Adrenal gland (tissue), 12 donors: ENCODE data around the gene PLXNC1. TPM values are rescaled to one million over a fixed set of nuclear protein-coding genes. Genes with fewer than 3 reads are reported as not detected.

Experiments
- DNase-seq, 7 donors: peaks; one replicate each; pipeline ENCODE4 v3.0.0-alpha.2; 2019 to 2020
- H3K27ac ChIP-seq, 5 donors: fragments of 200-600 bp; sonication (generic) in 4 of 5; 1 replicate in 3 of 5; 2 replicates in 2 of 5; pipeline versions ENCODE4 v1.5.1 to v1.8.0; 2016 to 2020; ENCODE audit warnings: mild to moderate bottlenecking in 1 of 5
- H3K27me3 ChIP-seq: fragments of 200-600 bp; 2 replicates; pipeline ENCODE4 v1.8.0; 2021
- H3K36me3 ChIP-seq, 2 donors: fragments of 200-600 bp; replicated peaks in 1 of 2; 1 replicate in 1 of 2; 2 replicates in 1 of 2; pipeline versions ENCODE4 v1.5.1 to v1.8.0; 2018 to 2022
- H3K4me1 ChIP-seq, 2 donors: fragments of 200-600 bp; replicated peaks in 1 of 2; 1 replicate in 1 of 2; 2 replicates in 1 of 2; pipeline versions ENCODE4 v1.5.1 to v1.8.0; 2018 to 2021
- H3K4me3 ChIP-seq, 4 donors: fragments of 200-600 bp; sonication (generic) in 3 of 4; one replicate each; pipeline ENCODE4 v1.5.1; 2016 to 2018
- H3K9me3 ChIP-seq, 3 donors: fragments of 200-600 bp; sonication (generic) in 1 of 3; replicated peaks in 1 of 3; 1 replicate in 2 of 3; 2 replicates in 1 of 3; pipeline versions ENCODE4 v1.5.1 to v1.8.0; 2016 to 2021
- POLR2A ChIP-seq, 2 donors: fragments of 450-650 bp; IDR thresholded peaks; one replicate each; pipeline ENCODE4 v1.6.1; 2017; ENCODE audit warnings: antibody characterized with exemption in 2 of 2, mild to moderate bottlenecking in 2 of 2, moderate library complexity in 1 of 2
- WGBS, 4 donors: extraction: QIAGEN DNeasy Blood & Tissue Kit in 2 of 4; methylation state at CpG; one replicate each; pipeline versions ENCODE4 v1.1.5 to v1.1.7; 2013 to 2017; 5-methylcytosine and 5-hydroxymethylcytosine counted together
- intact Hi-C, 2 donors: fragments of 100-400 bp; cut with DNase I; formaldehyde crosslinking; loops; one replicate each; pipeline versions ENCODE4 v1.14.1 to v1.15.0; 2022 to 2023
- polyA plus RNA-seq, 3 donors: library from polyadenylated mRNA; stranded (reverse); fragments of 200-250 nt in 2 of 3; fragments of 350-450 nt in 1 of 3; fragmentation: Illumina TruSeq in 1 of 3; extraction: RNeasy Lipid Tissue Mini Kit (QIAGEN cat#74804) in 1 of 3; gene quantifications; one replicate each; pipeline ENCODE4 v1.2.3, GENCODE V29; 2013 to 2014
- total RNA-seq, 9 donors: library from RNA; depleted of rRNA in 4 of 9; stranded (reverse); fragments of >200 nt in 4 of 9; fragments of 120-200 nt in 1 of 9; fragmentation: NEBNext Ultra II Directional in 1 of 9; extraction: Animal tissue kit (Norgen Biotek cat#: 25700) in 1 of 9; gene quantifications; one replicate each; pipeline versions ENCODE4 v1.1.0 to v1.2.4, GENCODE V29; 2013 to 2023
- TF ChIP-seq, protein P1 (sequence below), 6 experiments: fragments of 450-650 bp in 4 of 6; fragments of 200-600 bp in 2 of 6; sonication (generic) in 1 of 6; IDR thresholded peaks; 1 replicate in 5 of 6; 2 replicates in 1 of 6; pipeline versions ENCODE4 v1.5.1 to v1.8.0; 2016 to 2021; ENCODE audit warnings: antibody characterized with exemption in 6 of 6, mild to moderate bottlenecking in 2 of 6, moderate library complexity in 1 of 6
- donor health status: healthy with polysubstance abuse.
- donor health status: Bipolar disorder and iron deficiency.
- donor health status: DM: yes; HTN: yes; CAD: no.
- donor health status: DM: no; HTN: no; CAD: no.
- donor health status: DM: no; HTN: no; CAD: no.
- donor health status: DM: yes; HTN: yes; CAD: no.

PLXNC1 gene
- total and polyA plus RNA-seq, 12 donors, result 2.5 to 23.4 (median 12.3) TPM

DNA sequence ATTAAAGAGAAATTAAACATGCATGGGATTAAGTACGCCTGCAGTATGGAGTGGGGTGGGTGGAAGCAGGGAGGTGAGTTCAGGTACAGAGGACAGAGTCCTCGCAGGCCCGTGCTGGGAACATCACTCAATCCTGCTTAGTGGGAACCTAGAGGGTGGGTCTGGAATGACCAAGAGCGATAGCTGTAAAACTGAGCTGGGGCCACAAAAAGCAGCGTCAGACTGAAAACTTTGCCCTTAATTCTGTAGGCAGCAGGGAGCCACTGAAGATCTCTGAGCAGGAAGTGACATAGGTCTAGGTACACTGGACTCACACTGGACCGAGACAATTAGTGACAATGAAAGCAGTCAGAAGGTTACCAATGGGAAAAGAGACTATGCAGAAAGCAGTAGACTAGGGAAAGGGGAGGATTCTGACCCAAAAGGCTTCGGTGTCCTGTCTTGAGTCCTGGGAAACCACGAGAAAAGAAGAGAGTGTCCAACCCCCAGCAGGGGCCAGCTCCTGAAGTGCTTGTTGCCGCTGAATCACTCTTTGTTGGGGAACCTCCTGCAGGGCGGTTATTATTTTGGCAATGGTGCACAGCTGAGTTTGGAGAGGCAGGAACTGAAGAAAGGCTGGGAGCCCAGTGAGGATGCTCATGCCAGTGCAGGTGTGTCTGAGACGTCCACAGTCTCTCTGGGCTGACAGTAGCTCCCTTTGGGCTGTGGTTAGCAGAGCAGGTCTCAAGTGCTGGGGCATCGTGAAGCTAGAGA lies 97.4 kb downstream of the PLXNC1 start:
- H3K27me3 ChIP-seq, result no peaks in the 10 kb centered on the region
- no peaks in the 10 kb centered on the region for H3K4me1 ChIP-seq
- intact Hi-C loops, result no loop called here
- no peak for TF ChIP-seq POLR2A (IDR thresholded peaks at IDR 0.05)
- TF ChIP-seq, protein P1, sequence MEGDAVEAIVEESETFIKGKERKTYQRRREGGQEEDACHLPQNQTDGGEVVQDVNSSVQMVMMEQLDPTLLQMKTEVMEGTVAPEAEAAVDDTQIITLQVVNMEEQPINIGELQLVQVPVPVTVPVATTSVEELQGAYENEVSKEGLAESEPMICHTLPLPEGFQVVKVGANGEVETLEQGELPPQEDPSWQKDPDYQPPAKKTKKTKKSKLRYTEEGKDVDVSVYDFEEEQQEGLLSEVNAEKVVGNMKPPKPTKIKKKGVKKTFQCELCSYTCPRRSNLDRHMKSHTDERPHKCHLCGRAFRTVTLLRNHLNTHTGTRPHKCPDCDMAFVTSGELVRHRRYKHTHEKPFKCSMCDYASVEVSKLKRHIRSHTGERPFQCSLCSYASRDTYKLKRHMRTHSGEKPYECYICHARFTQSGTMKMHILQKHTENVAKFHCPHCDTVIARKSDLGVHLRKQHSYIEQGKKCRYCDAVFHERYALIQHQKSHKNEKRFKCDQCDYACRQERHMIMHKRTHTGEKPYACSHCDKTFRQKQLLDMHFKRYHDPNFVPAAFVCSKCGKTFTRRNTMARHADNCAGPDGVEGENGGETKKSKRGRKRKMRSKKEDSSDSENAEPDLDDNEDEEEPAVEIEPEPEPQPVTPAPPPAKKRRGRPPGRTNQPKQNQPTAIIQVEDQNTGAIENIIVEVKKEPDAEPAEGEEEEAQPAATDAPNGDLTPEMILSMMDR (IDR thresholded peaks at IDR 0.05), result no peak
- H3K9me3 ChIP-seq, result no peaks in the 10 kb centered on the region
- no peak for DNase-seq
- H3K36me3 ChIP-seq, result no peaks in the 10 kb centered on the region
- no peak overlapping the region for H3K4me3 ChIP-seq
- no peak overlapping the region for H3K27ac ChIP-seq
- 82 to 89% (median 83%) methylated on average over 12 of the region's 12 CpGs for WGBS, 4 donors

DNA sequence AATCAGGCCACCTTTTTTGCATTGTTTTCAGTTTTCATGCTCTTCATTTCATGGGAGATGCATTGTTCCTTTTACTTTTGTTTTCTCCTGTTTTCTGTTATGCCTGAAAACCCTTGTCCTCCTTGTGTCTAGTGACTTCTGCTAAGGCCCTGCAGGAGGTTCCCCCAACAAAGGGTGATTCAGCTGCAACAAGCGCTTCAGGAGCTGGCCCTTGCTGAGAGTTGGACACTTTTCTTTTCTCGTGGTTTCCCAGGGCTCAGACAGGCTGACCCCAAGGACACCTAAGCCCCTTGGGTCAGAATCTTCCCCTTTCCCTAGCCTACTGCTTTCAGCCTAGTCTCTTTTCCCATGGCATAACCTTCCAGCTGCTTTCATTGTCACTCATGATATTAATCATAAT lies 98.9 kb downstream of the PLXNC1 start:
- TF ChIP-seq POLR2A (IDR thresholded peaks at IDR 0.05), result no peak
- TF ChIP-seq, protein P1 (IDR thresholded peaks at IDR 0.05), result no peak
- 55 to 67% (median 65%) methylated on average over 2 of the region's 2 CpGs for WGBS, 4 donors
- H3K27me3 ChIP-seq, result no peaks in the 10 kb centered on the region
- H3K27ac ChIP-seq, result no peak overlapping the region
- H3K36me3 ChIP-seq, result no peaks in the 10 kb centered on the region
- DNase-seq, result no peak
- intact Hi-C loops, result no loop called here
- H3K4me3 ChIP-seq, result no peak overlapping the region
- H3K9me3 ChIP-seq, result no peaks in the 10 kb centered on the region
- no peaks in the 10 kb centered on the region for H3K4me1 ChIP-seq

DNA sequence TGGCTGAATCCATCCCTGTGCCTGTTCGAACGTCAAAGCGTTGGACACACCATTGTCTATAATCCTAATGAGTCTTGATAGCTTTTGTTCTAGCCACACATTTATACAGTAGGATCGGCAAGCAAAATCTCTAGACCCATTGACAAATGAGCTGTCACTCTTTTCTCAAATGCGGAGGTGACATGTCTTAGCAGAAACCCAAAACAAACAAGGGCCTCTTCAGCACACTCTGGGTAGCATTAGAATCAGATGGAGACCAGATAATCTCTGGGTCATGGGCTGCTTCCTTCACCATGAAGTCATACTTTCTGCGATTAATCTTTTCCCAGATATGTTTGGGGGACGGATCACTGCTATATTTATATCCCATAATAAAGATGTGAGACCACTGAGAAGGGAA lies 100.2 kb downstream of the PLXNC1 start:
- DNase-seq, result no peak
- no peak for TF ChIP-seq POLR2A (IDR thresholded peaks at IDR 0.05)
- TF ChIP-seq, protein P1 (IDR thresholded peaks at IDR 0.05), result no peak
- intact Hi-C loops, result no loop called here
- H3K27ac ChIP-seq, result no peak overlapping the region
- H3K36me3 ChIP-seq, result no peaks in the 10 kb centered on the region
- no peaks in the 10 kb centered on the region for H3K27me3 ChIP-seq
- no peaks in the 10 kb centered on the region for H3K4me1 ChIP-seq
- no peaks in the 10 kb centered on the region for H3K9me3 ChIP-seq
- WGBS, 4 donors, result 89 to 93% (median 92%) methylated on average over 7 of the region's 7 CpGs
- H3K4me3 ChIP-seq, result no peak overlapping the region

DNA sequence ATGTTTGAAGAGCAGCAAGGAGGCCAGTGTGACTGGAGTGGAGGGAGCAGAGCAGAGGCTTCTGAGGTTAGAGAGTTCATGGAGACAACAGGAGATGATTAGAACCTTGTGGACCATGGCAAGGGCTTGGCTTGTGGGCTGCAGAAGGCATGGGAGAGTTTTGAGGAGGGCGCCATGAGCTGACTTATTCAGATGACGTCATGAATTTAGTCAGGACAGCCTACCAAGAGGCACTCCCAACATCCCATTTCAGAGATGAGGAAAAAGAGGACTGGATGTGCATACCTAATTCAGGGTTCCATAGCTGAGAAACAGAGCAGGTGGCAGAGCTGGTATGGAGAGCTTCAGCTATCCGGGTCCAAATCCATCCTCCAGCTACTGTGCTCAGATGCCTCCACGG lies 101.8 kb downstream of the PLXNC1 start:
- Histone ChIP-seq H3K9me3 (no peaks in the 10 kb centered on the region), H3K36me3 (no peaks in the 10 kb centered on the region), H3K4me3 (no peak overlapping the region), H3K27ac (no peak overlapping the region), H3K4me1 (no peaks in the 10 kb centered on the region), H3K27me3 (no peaks in the 10 kb centered on the region)
- no peak for DNase-seq
- no peak for TF ChIP-seq POLR2A (IDR thresholded peaks at IDR 0.05)
- TF ChIP-seq, protein P1 (IDR thresholded peaks at IDR 0.05), result no peak
- intact Hi-C loops, result no loop called here
- 85 to 97% (median 96%) methylated on average over 4 of the region's 4 CpGs for WGBS, 4 donors
